Left ventricle myocardium inferior (tissue), 1 donor: Measurements from ENCODE around the gene TNFSF13. TPM values are rescaled to one million over a fixed set of nuclear protein-coding genes. Genes with fewer than 3 reads are reported as not detected.
A peak's percentile ranks its signal among the peaks of the same experiment; 100 is the strongest.
"Not testable (repeated sequence)": the region's sequence is repeated elsewhere in the genome, so short reads cannot be mapped to it uniquely, and the experiment has no call there.

Source experiments
- DNase-seq: peaks from one replicate; pipeline ENCODE4 v3.0.0-alpha.2; 2020
- H3K27ac ChIP-seq: fragments of 200-600 bp; replicated peaks from 2 replicates; pipeline ENCODE4 v1.8.0; 2021
- H3K27me3 ChIP-seq: fragments of 200-600 bp; 2 replicates; pipeline ENCODE4 v1.8.0; 2021; ENCODE audit warnings: low read depth
- H3K36me3 ChIP-seq: fragments of 200-600 bp; 2 replicates; pipeline ENCODE4 v1.8.0; 2021
- H3K4me1 ChIP-seq: fragments of 200-600 bp; 2 replicates; pipeline ENCODE4 v1.8.0; 2021
- H3K4me3 ChIP-seq: fragments of 200-600 bp; 2 replicates; pipeline ENCODE4 v1.8.0; 2021; ENCODE audit warnings: mild to moderate bottlenecking, moderate library complexity
- H3K9me3 ChIP-seq: fragments of 200-600 bp; replicated peaks from 2 replicates; pipeline ENCODE4 v1.8.0; 2021
- intact Hi-C: fragments of 100-400 bp; cut with micrococcal nuclease; formaldehyde crosslinking; loops from one replicate; pipeline ENCODE4 v1.11.0; 2022
- total RNA-seq: library from RNA; stranded (reverse); fragmentation: NEBNext Ultra II Directional; extraction: Animal tissue kit (Norgen Biotek cat#: 25700); gene quantifications from one replicate; pipeline ENCODE4 v1.2.1, GENCODE V29; 2021
- TF ChIP-seq, protein P1 (sequence below): fragments of 200-600 bp; IDR thresholded peaks from 2 replicates; pipeline ENCODE4 v1.8.0; 2021; ENCODE audit warnings: antibody characterized with exemption, mild to moderate bottlenecking, borderline replicate concordance
- donor health status: DM: no; HTN: yes; CAD: no; lungs with severe emphysema.

Gene TNFSF13
- total RNA-seq, 1 donor from 2014 or later, result 6.3 TPM

DNA sequence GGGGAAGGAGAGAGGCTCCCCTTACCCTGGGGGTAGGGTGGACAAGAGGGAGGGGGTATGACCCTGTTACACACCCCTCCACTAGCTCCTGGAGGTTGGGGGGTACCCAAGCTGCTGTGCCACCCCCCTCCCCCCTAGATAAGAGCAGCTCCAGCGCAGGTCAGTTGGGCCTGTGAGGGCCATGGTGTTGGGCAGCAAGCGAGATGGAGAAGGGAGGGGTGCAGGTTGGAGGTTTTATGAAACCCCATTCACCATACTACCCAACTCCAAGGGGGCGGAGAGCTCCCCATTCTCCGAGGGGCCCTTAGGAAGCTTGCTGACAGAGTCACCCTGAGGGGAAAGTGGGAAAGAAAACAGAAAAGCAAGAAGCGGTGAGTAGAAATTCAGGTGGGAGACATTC lies 33.0 kb downstream of the TNFSF13 start:
- intact Hi-C loops, result no loop called here

DNA sequence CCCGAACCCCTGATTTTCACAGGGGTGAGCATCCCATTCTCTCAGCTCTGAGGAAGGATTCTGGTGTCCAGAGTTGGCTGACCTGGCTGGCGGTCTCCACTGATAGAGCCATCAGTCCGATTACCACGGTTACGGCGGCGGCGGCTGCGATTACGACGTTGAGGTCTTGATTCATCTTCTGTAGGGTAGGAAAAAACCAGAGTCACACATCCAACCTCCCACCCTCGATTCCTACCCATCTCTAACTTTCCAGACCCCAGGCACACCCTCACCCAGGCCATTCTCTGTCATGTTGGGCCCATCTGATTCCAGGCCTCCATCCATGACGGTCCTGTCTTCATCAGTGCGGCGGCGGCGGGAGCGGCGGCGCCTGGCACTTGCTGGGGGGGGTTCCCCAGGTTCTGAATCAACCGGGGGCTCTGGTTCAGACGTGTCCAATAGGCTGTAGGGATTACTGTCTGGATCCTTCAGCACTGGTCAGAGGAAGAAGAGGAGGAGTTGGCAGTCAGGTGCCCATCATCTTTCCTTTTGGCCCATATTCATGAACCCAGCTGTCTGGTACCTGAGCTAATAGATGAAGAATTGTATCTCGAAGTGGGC lies 34.0 kb downstream of the TNFSF13 start:
- no peaks in the 10 kb centered on the region for H3K9me3 ChIP-seq
- TF ChIP-seq, protein P1, sequence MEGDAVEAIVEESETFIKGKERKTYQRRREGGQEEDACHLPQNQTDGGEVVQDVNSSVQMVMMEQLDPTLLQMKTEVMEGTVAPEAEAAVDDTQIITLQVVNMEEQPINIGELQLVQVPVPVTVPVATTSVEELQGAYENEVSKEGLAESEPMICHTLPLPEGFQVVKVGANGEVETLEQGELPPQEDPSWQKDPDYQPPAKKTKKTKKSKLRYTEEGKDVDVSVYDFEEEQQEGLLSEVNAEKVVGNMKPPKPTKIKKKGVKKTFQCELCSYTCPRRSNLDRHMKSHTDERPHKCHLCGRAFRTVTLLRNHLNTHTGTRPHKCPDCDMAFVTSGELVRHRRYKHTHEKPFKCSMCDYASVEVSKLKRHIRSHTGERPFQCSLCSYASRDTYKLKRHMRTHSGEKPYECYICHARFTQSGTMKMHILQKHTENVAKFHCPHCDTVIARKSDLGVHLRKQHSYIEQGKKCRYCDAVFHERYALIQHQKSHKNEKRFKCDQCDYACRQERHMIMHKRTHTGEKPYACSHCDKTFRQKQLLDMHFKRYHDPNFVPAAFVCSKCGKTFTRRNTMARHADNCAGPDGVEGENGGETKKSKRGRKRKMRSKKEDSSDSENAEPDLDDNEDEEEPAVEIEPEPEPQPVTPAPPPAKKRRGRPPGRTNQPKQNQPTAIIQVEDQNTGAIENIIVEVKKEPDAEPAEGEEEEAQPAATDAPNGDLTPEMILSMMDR, result no peak
- peaks cover 25% of the 10 kb centered on the region for H3K4me1 ChIP-seq
- no peak overlapping the region for H3K27ac ChIP-seq
- no peak overlapping the region for H3K4me3 ChIP-seq
- intact Hi-C loops, result no loop called here
- DNase-seq, result no peak
- H3K27me3 ChIP-seq, result no peaks in the 10 kb centered on the region
- peaks cover 72% of the 10 kb centered on the region for H3K36me3 ChIP-seq

More for the DNA sequence above, 33.0 kb downstream of the TNFSF13 start:
- TF ChIP-seq, protein P1, result no peak
- Histone ChIP-seq H3K36me3 (peaks cover 67% of the 10 kb centered on the region), H3K9me3 (no peaks in the 10 kb centered on the region), H3K4me1 (peaks cover 31% of the 10 kb centered on the region), H3K4me3 (no peak overlapping the region), H3K27me3 (no peaks in the 10 kb centered on the region), H3K27ac (no peak overlapping the region)
- DNase-seq, result no peak

DNA sequence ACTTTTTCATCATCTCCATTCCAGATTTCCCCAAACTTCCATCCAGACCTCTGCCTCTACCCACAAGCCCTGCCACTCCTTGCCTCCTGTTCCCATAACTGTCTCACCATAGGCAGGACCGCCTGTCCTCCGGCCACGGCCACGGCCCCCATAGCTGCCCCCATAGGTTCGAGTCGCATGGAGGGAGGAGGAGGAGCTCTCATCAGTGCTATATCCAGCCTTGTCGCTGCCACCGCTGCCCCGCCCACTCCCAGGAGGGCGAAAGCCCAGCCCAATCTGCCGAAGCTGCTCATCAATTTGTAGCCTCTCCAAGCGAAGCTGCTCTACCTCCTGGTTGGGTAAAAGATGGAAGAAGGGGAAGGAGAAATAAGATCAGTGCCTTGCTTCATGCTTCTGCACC lies 34.7 kb downstream of the TNFSF13 start:
- TF ChIP-seq, protein P1, result no peak
- intact Hi-C loops, result no loop called here
- Histone ChIP-seq H3K9me3 (no peaks in the 10 kb centered on the region), H3K27me3 (no peaks in the 10 kb centered on the region), H3K36me3 (peaks cover 73% of the 10 kb centered on the region), H3K4me1 (peaks cover 17% of the 10 kb centered on the region), H3K4me3 (no peak overlapping the region), H3K27ac (no peak overlapping the region)
- no peak for DNase-seq

DNA sequence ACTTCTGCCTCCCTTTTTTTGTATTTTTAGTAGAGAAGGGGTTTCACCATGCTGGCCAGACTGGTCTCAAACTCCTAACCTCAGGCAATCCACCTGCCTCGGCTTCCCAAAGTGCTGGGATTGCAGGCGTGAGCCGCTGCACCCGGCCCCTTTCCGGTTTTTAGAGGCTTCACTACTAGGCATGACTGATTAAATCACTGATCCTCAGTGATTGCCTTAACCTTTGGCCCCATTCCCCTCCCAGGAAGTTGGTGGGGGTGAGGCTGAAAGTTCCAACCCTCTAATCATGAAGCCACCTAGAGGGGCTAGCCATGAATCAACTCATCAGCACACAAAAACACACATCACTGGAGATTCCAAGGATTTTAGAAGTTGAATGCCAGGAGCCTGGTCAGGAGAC lies 39.0 kb downstream of the TNFSF13 start:
- intact Hi-C loops, H3K4me1 ChIP-seq, H3K4me3 ChIP-seq, DNase-seq, H3K9me3 ChIP-seq, H3K27ac ChIP-seq, H3K27me3 ChIP-seq: not testable (repeated sequence)
- H3K36me3 ChIP-seq, result peaks cover 97% of the 10 kb centered on the region

DNA sequence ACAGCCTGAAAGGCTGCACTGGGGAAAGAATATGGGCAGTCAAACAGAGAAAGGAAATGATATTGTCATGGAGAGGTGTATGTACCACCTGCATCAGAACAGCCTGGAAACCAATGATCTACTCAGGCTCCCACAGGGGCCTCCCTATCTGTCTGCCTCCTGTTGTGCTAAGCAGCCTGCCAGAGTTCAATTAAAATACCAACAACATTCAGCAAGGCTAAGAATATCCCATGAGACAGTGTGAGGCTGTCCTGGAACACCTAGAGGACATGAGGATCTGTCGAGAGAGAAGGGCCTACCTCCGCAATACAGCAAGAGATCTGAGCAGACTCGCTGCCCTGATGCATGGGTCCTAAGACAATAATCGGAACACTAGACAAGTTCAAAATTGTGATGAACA lies 47.7 kb downstream of the TNFSF13 start:
- Histone ChIP-seq H3K27ac (peak overlapping the region; percentile 89), H3K27me3 (no peaks in the 10 kb centered on the region), H3K4me3 (no peak overlapping the region), H3K4me1 (peaks cover 55% of the 10 kb centered on the region), H3K36me3 (peaks cover 50% of the 10 kb centered on the region), H3K9me3 (no peaks in the 10 kb centered on the region)
- intact Hi-C loops, result no loop called here
- TF ChIP-seq, protein P1, result no peak
- DNase-seq, result no peak

DNA sequence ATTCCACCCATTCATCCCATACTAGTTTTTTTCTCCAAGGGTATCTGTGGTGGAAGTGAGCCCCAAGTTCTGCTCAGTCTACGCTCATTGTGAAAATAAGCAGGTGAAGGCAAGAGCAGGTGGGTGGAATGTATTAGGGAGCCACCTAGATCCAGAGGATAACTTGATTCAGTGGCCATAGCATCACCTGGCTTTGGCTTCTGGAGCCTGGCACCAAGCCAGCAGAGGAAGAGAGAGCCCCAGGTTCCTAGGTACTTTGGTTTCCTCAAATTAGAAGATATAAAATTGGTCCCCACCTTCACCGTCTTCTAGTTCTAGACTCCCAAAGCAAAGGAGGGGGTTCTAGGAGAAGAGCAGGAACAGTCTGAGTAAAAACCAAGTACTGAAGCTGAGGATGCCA lies 52.1 kb downstream of the TNFSF13 start:
- TF ChIP-seq, protein P1, result no peak
- Histone ChIP-seq H3K27ac (peak overlapping the region; percentile 27), H3K4me1 (peaks cover 85% of the 10 kb centered on the region), H3K36me3 (peaks cover 10% of the 10 kb centered on the region), H3K9me3 (no peaks in the 10 kb centered on the region), H3K4me3 (no peak overlapping the region), H3K27me3 (no peaks in the 10 kb centered on the region)
- no peak for DNase-seq
- intact Hi-C loops, result no loop called here

Other genes with a start within 250 kb of the TNFSF13 start
- 66.1 TPM for gene GPS2, start 243.4 kb upstream of the TNFSF13 start, total RNA-seq
- 31.9 TPM for gene NEURL4, start 229.4 kb upstream of the TNFSF13 start, total RNA-seq
- gene ACAP1, start 222.2 kb upstream of the TNFSF13 start, total RNA-seq, result 13.4 TPM
- 3.9 TPM for gene KCTD11, start 206.6 kb upstream of the TNFSF13 start, total RNA-seq
- gene TMEM95, start 203.6 kb upstream of the TNFSF13 start, total RNA-seq, result not detected
- gene TNK1, start 177.7 kb upstream of the TNFSF13 start, total RNA-seq, result 1.8 TPM
- 20.1 TPM for gene PLSCR3, start 164.2 kb upstream of the TNFSF13 start, total RNA-seq
- 67.8 TPM for gene TMEM256, start 154.7 kb upstream of the TNFSF13 start, total RNA-seq
- 9.3 TPM for gene NLGN2, start 150.9 kb upstream of the TNFSF13 start, total RNA-seq
- gene SPEM1, start 138.4 kb upstream of the TNFSF13 start, total RNA-seq, result not detected
- not detected for gene SPEM2, start 133.1 kb upstream of the TNFSF13 start, total RNA-seq
- not detected for gene SPEM3, start 129.9 kb upstream of the TNFSF13 start, total RNA-seq
- gene TMEM102, start 123.3 kb upstream of the TNFSF13 start, total RNA-seq, result 2.7 TPM
- 6.5 TPM for gene FGF11, start 119.2 kb upstream of the TNFSF13 start, total RNA-seq
- 8.7 TPM for gene CHRNB1, start 113.7 kb upstream of the TNFSF13 start, total RNA-seq
- 63.4 TPM for gene ZBTB4, start 79.1 kb upstream of the TNFSF13 start, total RNA-seq
- gene SLC35G6, start 77.3 kb upstream of the TNFSF13 start, total RNA-seq, result not detected
- gene POLR2A, start 74.4 kb upstream of the TNFSF13 start, total RNA-seq, result 38.7 TPM
- gene TNFSF12, start 9.7 kb upstream of the TNFSF13 start, total RNA-seq, result 29.9 TPM
- gene SENP3, start 3.2 kb downstream of the TNFSF13 start, total RNA-seq, result 29.5 TPM
- gene CD68, start 20.9 kb downstream of the TNFSF13 start, total RNA-seq, result 25.5 TPM
- 24.9 TPM for gene MPDU1, start 25.1 kb downstream of the TNFSF13 start, total RNA-seq
- gene SOX15, start 31.3 kb downstream of the TNFSF13 start, total RNA-seq, result 1.9 TPM
- 111 TPM for gene FXR2, start 56.1 kb downstream of the TNFSF13 start, total RNA-seq
- 73.5 TPM for gene SAT2, start 69.1 kb downstream of the TNFSF13 start, total RNA-seq
- gene SHBG, start 71.4 kb downstream of the TNFSF13 start, total RNA-seq, result 0.74 TPM
- 2.8 TPM for gene ATP1B2, start 92.2 kb downstream of the TNFSF13 start, total RNA-seq
- gene TP53, start 128.7 kb downstream of the TNFSF13 start, total RNA-seq, result 11.7 TPM
- 4.7 TPM for gene WRAP53, start 129.7 kb downstream of the TNFSF13 start, total RNA-seq
- not detected for gene EFNB3, start 146.5 kb downstream of the TNFSF13 start, total RNA-seq
- 0.33 TPM for gene DNAH2, start 159.0 kb downstream of the TNFSF13 start, total RNA-seq